ENCODE measurements around the gene ADAMTS17. TPM values are rescaled to one million over a fixed set of nuclear protein-coding genes. Genes with fewer than 3 reads are reported as not detected.

Gene ADAMTS17
- total RNA-seq, 1 experiment from 2014 or later = 0.15 TPM

GRCh38 chr15:100295939-100296565, 45.7 kb downstream of the ADAMTS17 start:
- POLR2A ChIA-PET (ENCODE audit: low non-redundant PET) = no interaction called here
- intact Hi-C loops (cut with micrococcal nuclease; ENCODE audit: unreplicated experiment) = no loop called here
- no peaks in the 10 kb centered on the region for H3K4me1 ChIP-seq (ENCODE audit: insufficient read depth, low read length, poor library complexity, severe bottlenecking)
- BruUV-seq (replicated peaks) = no TSS peak
- H3K36me3 ChIP-seq (ENCODE audit: insufficient read depth, low read length, poor library complexity, severe bottlenecking) = no peaks in the 10 kb centered on the region
- no peak overlapping the region for H3K27ac ChIP-seq (ENCODE audit: low read depth, low read length, poor library complexity, severe bottlenecking)
- H3K4me3 ChIP-seq (ENCODE audit: low read depth, low read length, poor library complexity, severe bottlenecking) = no peak overlapping the region
- no peaks in the 10 kb centered on the region for H3K27me3 ChIP-seq (replicated peaks; ENCODE audit: insufficient read depth, low read depth, low read length, poor library complexity)
- H3K9me3 ChIP-seq (ENCODE audit: low read depth, low read length, poor library complexity, severe bottlenecking) = peaks cover 3% of the 10 kb centered on the region
- CTCF ChIA-PET = no interaction called here
- TF ChIP-seq EZH2 (IDR thresholded peaks at IDR 0.05; ENCODE audit: borderline replicate concordance, low read depth, low read length, poor library complexity, severe bottlenecking) = no peak
- TF ChIP-seq CTCF (conservative IDR thresholded peaks at IDR 0.05; ENCODE audit: low read depth, low read length) = no peak
- DNase-seq (ENCODE audit: low spot score) = no peak

GRCh38 chr15:100292010-100292409, 49.8 kb downstream of the ADAMTS17 start:
- Histone ChIP-seq H3K4me1 (ENCODE audit: insufficient read depth, low read length, poor library complexity, severe bottlenecking) (no peaks in the 10 kb centered on the region), H3K36me3 (ENCODE audit: insufficient read depth, low read length, poor library complexity, severe bottlenecking) (no peaks in the 10 kb centered on the region), H3K4me3 (ENCODE audit: low read depth, low read length, poor library complexity, severe bottlenecking) (no peak overlapping the region), H3K9me3 (ENCODE audit: low read depth, low read length, poor library complexity, severe bottlenecking) (peaks cover 3% of the 10 kb centered on the region), H3K27me3 (replicated peaks; ENCODE audit: insufficient read depth, low read depth, low read length, poor library complexity) (no peaks in the 10 kb centered on the region), H3K27ac (ENCODE audit: low read depth, low read length, poor library complexity, severe bottlenecking) (no peak overlapping the region)
- no peak for DNase-seq (ENCODE audit: low spot score)
- intact Hi-C loops (cut with micrococcal nuclease; ENCODE audit: unreplicated experiment) = no loop called here
- BruUV-seq (replicated peaks) = no TSS peak
- ChIA-PET CTCF (no interaction called here), POLR2A (ENCODE audit: low non-redundant PET) (no interaction called here)
- TF ChIP-seq EZH2 (IDR thresholded peaks at IDR 0.05; ENCODE audit: borderline replicate concordance, low read depth, low read length, poor library complexity, severe bottlenecking) (no peak), CTCF (conservative IDR thresholded peaks at IDR 0.05; ENCODE audit: low read depth, low read length) (no peak)

- TF ChIP-seq CTCF (conservative IDR thresholded peaks at IDR 0.05; ENCODE audit: low read depth, low read length) (no peak), EZH2 (IDR thresholded peaks at IDR 0.05; ENCODE audit: borderline replicate concordance, low read depth, low read length, poor library complexity, severe bottlenecking) (no peak)
- POLR2A ChIA-PET (ENCODE audit: low non-redundant PET) = no interaction called here
These were observed 50.7 kb downstream of the ADAMTS17 start for GRCh38 chr15:100291106-100291505.

More at GRCh38 chr15:100291106-100291505, 50.7 kb downstream of the ADAMTS17 start:
- intact Hi-C loops (cut with micrococcal nuclease; ENCODE audit: unreplicated experiment) = no loop called here
- H3K4me1 ChIP-seq (ENCODE audit: insufficient read depth, low read length, poor library complexity, severe bottlenecking) = no peaks in the 10 kb centered on the region
- no peak overlapping the region for H3K27ac ChIP-seq (ENCODE audit: low read depth, low read length, poor library complexity, severe bottlenecking)
- no peak overlapping the region for H3K4me3 ChIP-seq (ENCODE audit: low read depth, low read length, poor library complexity, severe bottlenecking)
- H3K36me3 ChIP-seq (ENCODE audit: insufficient read depth, low read length, poor library complexity, severe bottlenecking) = no peaks in the 10 kb centered on the region
- peaks cover 3% of the 10 kb centered on the region for H3K9me3 ChIP-seq (ENCODE audit: low read depth, low read length, poor library complexity, severe bottlenecking)
- H3K27me3 ChIP-seq (replicated peaks; ENCODE audit: insufficient read depth, low read depth, low read length, poor library complexity) = no peaks in the 10 kb centered on the region
- CTCF ChIA-PET = no interaction called here
- BruUV-seq (replicated peaks) = no TSS peak
- DNase-seq (ENCODE audit: low spot score) = no peak
